Upper lobe of left lung (tissue), 4 donors: ENCODE measurements around the gene PTPN21.

Source experiments
- EP300 ChIP-seq, 4 donors: sonication (generic); formaldehyde crosslinking; IDR thresholded peaks; one replicate each; pipeline ENCODE4 v1.5.1; 2017; ENCODE audit warnings: antibody characterized with exemption in 4 of 4, control low read depth in 2 of 4
- POLR2A ChIP-seq, 4 donors: fragments of 450-650 bp; IDR thresholded peaks; one replicate each; pipeline ENCODE4 v1.5.1; 2016 to 2017; ENCODE audit warnings: antibody characterized with exemption in 4 of 4, mild to moderate bottlenecking in 2 of 4
- POLR2AphosphoS5 ChIP-seq, 2 donors: sonication (generic); formaldehyde crosslinking; IDR thresholded peaks; one replicate each; pipeline ENCODE4 v1.5.1; 2017; ENCODE audit warnings: antibody characterized with exemption in 2 of 2
- TF ChIP-seq, protein P1 (sequence below), 6 experiments: fragments of 450-650 bp in 4 of 6; fragments of 200-600 bp in 2 of 6; sonication (generic) in 2 of 6; IDR thresholded peaks; one replicate each; pipeline ENCODE4 v1.5.1; 2016 to 2019; ENCODE audit warnings: antibody characterized with exemption in 6 of 6

- TF ChIP-seq, protein P1, sequence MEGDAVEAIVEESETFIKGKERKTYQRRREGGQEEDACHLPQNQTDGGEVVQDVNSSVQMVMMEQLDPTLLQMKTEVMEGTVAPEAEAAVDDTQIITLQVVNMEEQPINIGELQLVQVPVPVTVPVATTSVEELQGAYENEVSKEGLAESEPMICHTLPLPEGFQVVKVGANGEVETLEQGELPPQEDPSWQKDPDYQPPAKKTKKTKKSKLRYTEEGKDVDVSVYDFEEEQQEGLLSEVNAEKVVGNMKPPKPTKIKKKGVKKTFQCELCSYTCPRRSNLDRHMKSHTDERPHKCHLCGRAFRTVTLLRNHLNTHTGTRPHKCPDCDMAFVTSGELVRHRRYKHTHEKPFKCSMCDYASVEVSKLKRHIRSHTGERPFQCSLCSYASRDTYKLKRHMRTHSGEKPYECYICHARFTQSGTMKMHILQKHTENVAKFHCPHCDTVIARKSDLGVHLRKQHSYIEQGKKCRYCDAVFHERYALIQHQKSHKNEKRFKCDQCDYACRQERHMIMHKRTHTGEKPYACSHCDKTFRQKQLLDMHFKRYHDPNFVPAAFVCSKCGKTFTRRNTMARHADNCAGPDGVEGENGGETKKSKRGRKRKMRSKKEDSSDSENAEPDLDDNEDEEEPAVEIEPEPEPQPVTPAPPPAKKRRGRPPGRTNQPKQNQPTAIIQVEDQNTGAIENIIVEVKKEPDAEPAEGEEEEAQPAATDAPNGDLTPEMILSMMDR (IDR thresholded peaks at IDR 0.05): no peak
- TF ChIP-seq EP300 (IDR thresholded peaks at IDR 0.05) (no peak), POLR2A (IDR thresholded peaks at IDR 0.05) (no peak), POLR2AphosphoS5 (IDR thresholded peaks at IDR 0.05) (no peak)
These were observed 47.6 kb downstream of the PTPN21 start for GRCh38 chr14:88507208-88507607.
